ENCODE results near the gene POPDC2.

Gene POPDC2

GRCh38 chr3:119592861-119593260 is 67.5 kb downstream of the POPDC2 start:
- no peak for DNase-seq
- Histone ChIP-seq H3K4me1 (ENCODE audit: insufficient read depth, low read length) (no peaks in the 10 kb centered on the region), H3K27ac (ENCODE audit: low read length) (no peak overlapping the region), H3K36me3 (ENCODE audit: insufficient read depth, low read length) (no peaks in the 10 kb centered on the region), H3K4me2 (ENCODE audit: insufficient read depth, low read length) (no peak overlapping the region), H2AFZ (ENCODE audit: low read depth, low read length) (no peak overlapping the region), H3K27me3 (ENCODE audit: insufficient read depth, low read length, poor library complexity) (no peaks in the 10 kb centered on the region), H4K20me1 (ENCODE audit: insufficient read depth, low read length) (no peaks in the 10 kb centered on the region), H3K4me3 (ENCODE audit: low read depth in 1 of 2, low read length in 2 of 2) (no peak overlapping the region), H3K79me2 (ENCODE audit: insufficient read depth, low read length) (no peaks in the 10 kb centered on the region), H3K9me3 (ENCODE audit: insufficient read depth, low read length, severe bottlenecking) (peaks cover 2% of the 10 kb centered on the region), H3K9ac (ENCODE audit: low read depth, low read length) (no peak overlapping the region)
- TF ChIP-seq, protein P1, sequence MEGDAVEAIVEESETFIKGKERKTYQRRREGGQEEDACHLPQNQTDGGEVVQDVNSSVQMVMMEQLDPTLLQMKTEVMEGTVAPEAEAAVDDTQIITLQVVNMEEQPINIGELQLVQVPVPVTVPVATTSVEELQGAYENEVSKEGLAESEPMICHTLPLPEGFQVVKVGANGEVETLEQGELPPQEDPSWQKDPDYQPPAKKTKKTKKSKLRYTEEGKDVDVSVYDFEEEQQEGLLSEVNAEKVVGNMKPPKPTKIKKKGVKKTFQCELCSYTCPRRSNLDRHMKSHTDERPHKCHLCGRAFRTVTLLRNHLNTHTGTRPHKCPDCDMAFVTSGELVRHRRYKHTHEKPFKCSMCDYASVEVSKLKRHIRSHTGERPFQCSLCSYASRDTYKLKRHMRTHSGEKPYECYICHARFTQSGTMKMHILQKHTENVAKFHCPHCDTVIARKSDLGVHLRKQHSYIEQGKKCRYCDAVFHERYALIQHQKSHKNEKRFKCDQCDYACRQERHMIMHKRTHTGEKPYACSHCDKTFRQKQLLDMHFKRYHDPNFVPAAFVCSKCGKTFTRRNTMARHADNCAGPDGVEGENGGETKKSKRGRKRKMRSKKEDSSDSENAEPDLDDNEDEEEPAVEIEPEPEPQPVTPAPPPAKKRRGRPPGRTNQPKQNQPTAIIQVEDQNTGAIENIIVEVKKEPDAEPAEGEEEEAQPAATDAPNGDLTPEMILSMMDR (IDR thresholded peaks at IDR 0.05; ENCODE audit: borderline replicate concordance, extremely low read depth, low read length, poor library complexity, severe bottlenecking), result no peak
- no peak for TF ChIP-seq EZH2 (IDR thresholded peaks at IDR 0.05; ENCODE audit: borderline replicate concordance, low read depth, low read length, severe bottlenecking)
- no peak for ATAC-seq (ENCODE audit: insufficient read depth, low read depth)
